ENCODE data around the gene SRXN1.
A peak's percentile ranks its signal among the peaks of the same experiment; 100 is the strongest.

The SRXN1 gene

GRCh38 chr20:675453-676314 is 22.7 kb upstream of the SRXN1 start, which contains the start of gene SCRT2:
Gene SCRT2, minus strand, starts transcription at chr20:675802. Its CDS starts 201 bp downstream, at chr20:675601.
- peak; percentile 53 for DNase-seq (ENCODE audit: low spot score)

GRCh38 chr20:675033-675452 is 22.0 kb upstream of the SRXN1 start:
- DNase-seq (ENCODE audit: low spot score), result no peak

GRCh38 chr20:673603-674001 is 20.6 kb upstream of the SRXN1 start:
- DNase-seq (ENCODE audit: low spot score), result no peak

GRCh38 chr20:672963-673602 is 20.1 kb upstream of the SRXN1 start:
- no peak for DNase-seq (ENCODE audit: low spot score)

GRCh38 chr20:671252-672030 is 18.4 kb upstream of the SRXN1 start:
- DNase-seq (ENCODE audit: low spot score), result no peak

- no peak for DNase-seq (ENCODE audit: low spot score)
Observed at GRCh38 chr20:669573-669972, 16.6 kb upstream of the SRXN1 start.

GRCh38 chr20:668638-669037 is 15.6 kb upstream of the SRXN1 start:
- DNase-seq (ENCODE audit: low spot score), result no peak

GRCh38 chr20:668050-668449 is 15.1 kb upstream of the SRXN1 start:
- DNase-seq (ENCODE audit: low spot score), result no peak

- peak; percentile 49 for DNase-seq (ENCODE audit: low spot score)
Observed at GRCh38 chr20:667351-668034, 14.5 kb upstream of the SRXN1 start.

GRCh38 chr20:666877-667276 is 13.9 kb upstream of the SRXN1 start:
- no peak for DNase-seq (ENCODE audit: low spot score)

- no peak for DNase-seq (ENCODE audit: low spot score)
Observed at GRCh38 chr20:665276-665675, 12.3 kb upstream of the SRXN1 start.

- no peak for DNase-seq (ENCODE audit: low spot score)
Observed at GRCh38 chr20:664576-664975, 11.6 kb upstream of the SRXN1 start.

GRCh38 chr20:664151-664550 is 11.2 kb upstream of the SRXN1 start:
- DNase-seq (ENCODE audit: low spot score), result no peak

- DNase-seq (ENCODE audit: low spot score), result no peak
Observed at GRCh38 chr20:663315-664090, 10.5 kb upstream of the SRXN1 start.

GRCh38 chr20:662277-663192 is 9.5 kb upstream of the SRXN1 start:
- no peak for DNase-seq (ENCODE audit: low spot score)

- no peak for DNase-seq (ENCODE audit: low spot score)
Observed at GRCh38 chr20:661474-662270, 8.7 kb upstream of the SRXN1 start.

- DNase-seq (ENCODE audit: low spot score), result no peak
Observed at GRCh38 chr20:658731-659291, 5.8 kb upstream of the SRXN1 start.

GRCh38 chr20:658202-658601 is 5.2 kb upstream of the SRXN1 start:
- DNase-seq (ENCODE audit: low spot score), result no peak
